ENCODE data around the gene EPDR1. TPM values are rescaled to one million over a fixed set of nuclear protein-coding genes. Genes with fewer than 3 reads are reported as not detected.

EPDR1 gene
- polyA plus RNA-seq, 1 donor (not counting 4 experiments of a cell fraction or from before 2014, with no cell fraction given), result not detected

GRCh38 chr7:37912756-37913155 lies 7.7 kb upstream of the EPDR1 start:
- no peaks in the 10 kb centered on the region for H4K20me1 ChIP-seq (ENCODE audit: control insufficient read depth, extremely low read depth, insufficient read depth, low read length)
- H2AFZ ChIP-seq (ENCODE audit: control insufficient read depth, low read length), result no peak overlapping the region
- no peak overlapping the region for H3K27ac ChIP-seq (ENCODE audit: control insufficient read depth, insufficient read depth, low read length)
- H3K4me3 ChIP-seq (ENCODE audit: control insufficient read depth in 2 of 3, extremely low read depth in 1 of 3, insufficient read depth in 2 of 3, low read depth in 1 of 3, low read length in 3 of 3), result no peak overlapping the region
- H3K9me3 ChIP-seq (ENCODE audit: control insufficient read depth, low read depth, low read length), result no peaks in the 10 kb centered on the region
- H3K36me3 ChIP-seq (ENCODE audit: control insufficient read depth in 2 of 2, extremely low read depth in 1 of 2, insufficient read depth in 2 of 2, low read length in 2 of 2), result no peaks in the 10 kb centered on the region
- no peak for FAIRE-seq
- no peak for TF ChIP-seq CTCF (optimal IDR thresholded peaks at IDR 0.05 in 1 of 3, IDR thresholded peaks at IDR 0.05 in 1 of 3, conservative IDR thresholded peaks at IDR 0.05 in 1 of 3; ENCODE audit: extremely low read depth in 1 of 3, insufficient read depth in 2 of 3, low read length in 3 of 3)
- TF ChIP-seq EZH2 (IDR thresholded peaks at IDR 0.05; ENCODE audit: low read length), result no peak
- no peaks in the 10 kb centered on the region for H3K4me1 ChIP-seq (ENCODE audit: control insufficient read depth, extremely low read depth, insufficient read depth, low read length)
- no peaks in the 10 kb centered on the region for H3K9me1 ChIP-seq (ENCODE audit: control insufficient read depth, extremely low read depth, insufficient read depth, low read length)
- dilution Hi-C loops (cut with MboI; ENCODE audit: extremely low pct_ligation_motif_present, low sequenced_read_pairs), result no loop called here
- H3K27me3 ChIP-seq (ENCODE audit: control insufficient read depth, extremely low read depth, insufficient read depth, low read length), result peaks cover 12% of the 10 kb centered on the region
- no peaks in the 10 kb centered on the region for H3K79me2 ChIP-seq (ENCODE audit: control insufficient read depth, insufficient read depth, low read length)
- no peak overlapping the region for H3K4me2 ChIP-seq (ENCODE audit: control insufficient read depth, extremely low read depth, insufficient read depth, low read depth, low read length)
- no peak overlapping the region for H3K9ac ChIP-seq (ENCODE audit: control insufficient read depth, extremely low read depth, insufficient read depth, low read length)
- DNase-seq (ENCODE audit: low read depth, low spot score), result no peak

GRCh38 chr7:37915438-37915837 lies 5.0 kb upstream of the EPDR1 start:
- no peak for FAIRE-seq
- no peaks in the 10 kb centered on the region for H3K79me2 ChIP-seq (ENCODE audit: control insufficient read depth, insufficient read depth, low read length)

More at GRCh38 chr7:37915438-37915837, 5.0 kb upstream of the EPDR1 start:
- no peak overlapping the region for H2AFZ ChIP-seq (ENCODE audit: control insufficient read depth, low read length)
- H3K27me3 ChIP-seq (ENCODE audit: control insufficient read depth, extremely low read depth, insufficient read depth, low read length), result peaks cover 12% of the 10 kb centered on the region
- no peaks in the 10 kb centered on the region for H3K36me3 ChIP-seq (ENCODE audit: control insufficient read depth in 2 of 2, extremely low read depth in 1 of 2, insufficient read depth in 2 of 2, low read length in 2 of 2)
- H3K9me1 ChIP-seq (ENCODE audit: control insufficient read depth, extremely low read depth, insufficient read depth, low read length), result no peaks in the 10 kb centered on the region
- TF ChIP-seq EZH2 (IDR thresholded peaks at IDR 0.05; ENCODE audit: low read length) (no peak), CTCF (optimal IDR thresholded peaks at IDR 0.05 in 1 of 3, IDR thresholded peaks at IDR 0.05 in 1 of 3, conservative IDR thresholded peaks at IDR 0.05 in 1 of 3; ENCODE audit: extremely low read depth in 1 of 3, insufficient read depth in 2 of 3, low read length in 3 of 3) (no peak)
- H3K9ac ChIP-seq (ENCODE audit: control insufficient read depth, extremely low read depth, insufficient read depth, low read length), result no peak overlapping the region
- no peaks in the 10 kb centered on the region for H4K20me1 ChIP-seq (ENCODE audit: control insufficient read depth, extremely low read depth, insufficient read depth, low read length)
- H3K9me3 ChIP-seq (ENCODE audit: control insufficient read depth, low read depth, low read length), result no peaks in the 10 kb centered on the region
- no peak for DNase-seq (ENCODE audit: low read depth, low spot score)
- H3K27ac ChIP-seq (ENCODE audit: control insufficient read depth, insufficient read depth, low read length), result no peak overlapping the region
- H3K4me3 ChIP-seq (ENCODE audit: control insufficient read depth in 2 of 3, extremely low read depth in 1 of 3, insufficient read depth in 2 of 3, low read depth in 1 of 3, low read length in 3 of 3), result no peak overlapping the region
- dilution Hi-C loops (cut with MboI; ENCODE audit: extremely low pct_ligation_motif_present, low sequenced_read_pairs), result no loop called here
- H3K4me2 ChIP-seq (ENCODE audit: control insufficient read depth, extremely low read depth, insufficient read depth, low read depth, low read length), result no peak overlapping the region
- no peaks in the 10 kb centered on the region for H3K4me1 ChIP-seq (ENCODE audit: control insufficient read depth, extremely low read depth, insufficient read depth, low read length)
